ENCODE measurements around the gene MRPS25.
"Not testable (repeated sequence)": the region's sequence is repeated elsewhere in the genome, so short reads cannot be mapped to it uniquely, and the experiment has no call there.

The MRPS25 gene

GRCh38 chr3:15042936-15043335, 22.2 kb downstream of the MRPS25 start:
- no peak for DNase-seq

- DNase-seq, result no peak
These were observed 23.2 kb downstream of the MRPS25 start for GRCh38 chr3:15041950-15042349.

GRCh38 chr3:15040844-15041243, 24.3 kb downstream of the MRPS25 start:
- no peak for DNase-seq

- DNase-seq, result no peak
These were observed 26.8 kb downstream of the MRPS25 start for GRCh38 chr3:15038306-15038705.

GRCh38 chr3:15033103-15033502, 32.0 kb downstream of the MRPS25 start:
- DNase-seq, result no peak

GRCh38 chr3:15032650-15033049, 32.5 kb downstream of the MRPS25 start:
- DNase-seq, result no peak

GRCh38 chr3:15029625-15030024, 35.5 kb downstream of the MRPS25 start:
- DNase-seq, result no peak

- no peak for DNase-seq
These were observed 41.4 kb downstream of the MRPS25 start for GRCh38 chr3:15023719-15024118.

GRCh38 chr3:15023249-15023648, 41.9 kb downstream of the MRPS25 start:
- DNase-seq, result no peak

- no peak for DNase-seq
These were observed 47.9 kb downstream of the MRPS25 start for GRCh38 chr3:15017191-15017590.

- no peak for DNase-seq
These were observed 49.7 kb downstream of the MRPS25 start for GRCh38 chr3:15015456-15015855.

- no peak for DNase-seq
These were observed 50.3 kb downstream of the MRPS25 start for GRCh38 chr3:15014606-15015328.

GRCh38 chr3:15011174-15011573, 53.9 kb downstream of the MRPS25 start:
- DNase-seq, result no peak

GRCh38 chr3:15010664-15011063, 54.5 kb downstream of the MRPS25 start:
- DNase-seq, result no peak

GRCh38 chr3:15009167-15009566, 55.9 kb downstream of the MRPS25 start:
- no peak for DNase-seq

- no peak for DNase-seq
These were observed 57.4 kb downstream of the MRPS25 start for GRCh38 chr3:15007681-15008141.

GRCh38 chr3:14999182-14999581, 65.9 kb downstream of the MRPS25 start:
- not testable (repeated sequence) for DNase-seq

All from NCI-H748 treated with DMSO at 0.1 percent for 48 hours (cell line).